ENCODE measurements around the gene PRADC1.

Gene PRADC1

GRCh38 chr2:73252238-73253027 lies 19.4 kb upstream of the PRADC1 start:
- Histone ChIP-seq H3K9me3 (ENCODE audit: control insufficient read depth in 1 of 2, low read length in 2 of 2) (no peaks in the 10 kb centered on the region), H3K9ac (ENCODE audit: low read depth in 1 of 2, low read length in 2 of 2) (no peak overlapping the region), H3K36me3 (ENCODE audit: control insufficient read depth in 1 of 2, insufficient read depth in 2 of 2, low read length in 2 of 2) (peaks cover 41 to 72% of the 10 kb centered on the region in 2 donors), H3K27me3 (ENCODE audit: control insufficient read depth in 1 of 2, insufficient read depth in 2 of 2, low read length in 2 of 2) (no peaks in the 10 kb centered on the region), H3K4me1 (ENCODE audit: control insufficient read depth in 1 of 2, insufficient read depth in 2 of 2, low read length in 2 of 2) (no peaks in the 10 kb centered on the region), H3K4me3 (ENCODE audit: low read depth in 1 of 2, low read length in 2 of 2) (no peak overlapping the region), H3K27ac (ENCODE audit: low read depth, low read length) (no peak overlapping the region)

- H3K9ac ChIP-seq (ENCODE audit: low read depth in 1 of 2, low read length in 2 of 2) = no peak overlapping the region
- no peaks in the 10 kb centered on the region for H3K27me3 ChIP-seq (ENCODE audit: control insufficient read depth in 1 of 2, insufficient read depth in 2 of 2, low read length in 2 of 2)
- no peak overlapping the region for H3K27ac ChIP-seq (ENCODE audit: low read depth, low read length)
- H3K4me1 ChIP-seq (ENCODE audit: control insufficient read depth in 1 of 2, insufficient read depth in 2 of 2, low read length in 2 of 2) = no peaks in the 10 kb centered on the region
- H3K4me3 ChIP-seq (ENCODE audit: low read depth in 1 of 2, low read length in 2 of 2) = no peak overlapping the region
- peaks cover 53 to 85% of the 10 kb centered on the region in 2 donors for H3K36me3 ChIP-seq (ENCODE audit: control insufficient read depth in 1 of 2, insufficient read depth in 2 of 2, low read length in 2 of 2)
- H3K9me3 ChIP-seq (ENCODE audit: control insufficient read depth in 1 of 2, low read length in 2 of 2) = no peaks in the 10 kb centered on the region
Observed at GRCh38 chr2:73250872-73251846, 18.1 kb upstream of the PRADC1 start.

GRCh38 chr2:73249636-73250035 lies 16.6 kb upstream of the PRADC1 start:
- Histone ChIP-seq H3K36me3 (ENCODE audit: control insufficient read depth in 1 of 2, insufficient read depth in 2 of 2, low read length in 2 of 2) (peaks cover 68 to 99% of the 10 kb centered on the region in 2 donors), H3K9ac (ENCODE audit: low read depth in 1 of 2, low read length in 2 of 2) (no peak overlapping the region), H3K4me1 (ENCODE audit: control insufficient read depth in 1 of 2, insufficient read depth in 2 of 2, low read length in 2 of 2) (no peaks in the 10 kb centered on the region), H3K27ac (ENCODE audit: low read depth, low read length) (no peak overlapping the region), H3K9me3 (ENCODE audit: control insufficient read depth in 1 of 2, low read length in 2 of 2) (no peaks in the 10 kb centered on the region), H3K4me3 (ENCODE audit: low read depth in 1 of 2, low read length in 2 of 2) (no peak overlapping the region), H3K27me3 (ENCODE audit: control insufficient read depth in 1 of 2, insufficient read depth in 2 of 2, low read length in 2 of 2) (no peaks in the 10 kb centered on the region)

GRCh38 chr2:73246850-73247249 lies 13.8 kb upstream of the PRADC1 start:
- H3K36me3 ChIP-seq (ENCODE audit: control insufficient read depth in 1 of 2, insufficient read depth in 2 of 2, low read length in 2 of 2) = peaks cover 77 to 96% of the 10 kb centered on the region in 2 donors

GRCh38 chr2:73244580-73244979 lies 11.5 kb upstream of the PRADC1 start:
- H3K4me1 ChIP-seq (ENCODE audit: control insufficient read depth in 1 of 2, insufficient read depth in 2 of 2, low read length in 2 of 2) = no peaks in the 10 kb centered on the region
- peaks cover 65 to 82% of the 10 kb centered on the region in 2 donors for H3K36me3 ChIP-seq (ENCODE audit: control insufficient read depth in 1 of 2, insufficient read depth in 2 of 2, low read length in 2 of 2)

More at GRCh38 chr2:73246850-73247249, 13.8 kb upstream of the PRADC1 start:
- no peak overlapping the region for H3K9ac ChIP-seq (ENCODE audit: low read depth in 1 of 2, low read length in 2 of 2)
- no peaks in the 10 kb centered on the region for H3K4me1 ChIP-seq (ENCODE audit: control insufficient read depth in 1 of 2, insufficient read depth in 2 of 2, low read length in 2 of 2)
- H3K27me3 ChIP-seq (ENCODE audit: control insufficient read depth in 1 of 2, insufficient read depth in 2 of 2, low read length in 2 of 2) = no peaks in the 10 kb centered on the region
- H3K4me3 ChIP-seq (ENCODE audit: low read depth in 1 of 2, low read length in 2 of 2) = no peak overlapping the region
- no peaks in the 10 kb centered on the region for H3K9me3 ChIP-seq (ENCODE audit: control insufficient read depth in 1 of 2, low read length in 2 of 2)
- H3K27ac ChIP-seq (ENCODE audit: low read depth, low read length) = no peak overlapping the region

GRCh38 chr2:73243884-73244570 lies 11.0 kb upstream of the PRADC1 start:
- H3K27ac ChIP-seq (ENCODE audit: low read depth, low read length) = no peak overlapping the region
- no peak overlapping the region for H3K9ac ChIP-seq (ENCODE audit: low read depth in 1 of 2, low read length in 2 of 2)
- no peaks in the 10 kb centered on the region for H3K4me1 ChIP-seq (ENCODE audit: control insufficient read depth in 1 of 2, insufficient read depth in 2 of 2, low read length in 2 of 2)
- H3K36me3 ChIP-seq (ENCODE audit: control insufficient read depth in 1 of 2, insufficient read depth in 2 of 2, low read length in 2 of 2) = peaks cover 63 to 82% of the 10 kb centered on the region in 2 donors
- no peaks in the 10 kb centered on the region for H3K9me3 ChIP-seq (ENCODE audit: control insufficient read depth in 1 of 2, low read length in 2 of 2)
- H3K4me3 ChIP-seq (ENCODE audit: low read depth in 1 of 2, low read length in 2 of 2) = no peak overlapping the region
- no peaks in the 10 kb centered on the region for H3K27me3 ChIP-seq (ENCODE audit: control insufficient read depth in 1 of 2, insufficient read depth in 2 of 2, low read length in 2 of 2)

More at GRCh38 chr2:73244580-73244979, 11.5 kb upstream of the PRADC1 start:
- H3K27me3 ChIP-seq (ENCODE audit: control insufficient read depth in 1 of 2, insufficient read depth in 2 of 2, low read length in 2 of 2) = no peaks in the 10 kb centered on the region
- no peak overlapping the region for H3K4me3 ChIP-seq (ENCODE audit: low read depth in 1 of 2, low read length in 2 of 2)
- no peaks in the 10 kb centered on the region for H3K9me3 ChIP-seq (ENCODE audit: control insufficient read depth in 1 of 2, low read length in 2 of 2)
- no peak overlapping the region for H3K9ac ChIP-seq (ENCODE audit: low read depth in 1 of 2, low read length in 2 of 2)
- H3K27ac ChIP-seq (ENCODE audit: low read depth, low read length) = no peak overlapping the region

- H3K27me3 ChIP-seq (ENCODE audit: control insufficient read depth in 1 of 2, insufficient read depth in 2 of 2, low read length in 2 of 2) = no peaks in the 10 kb centered on the region
- H3K9me3 ChIP-seq (ENCODE audit: control insufficient read depth in 1 of 2, low read length in 2 of 2) = no peaks in the 10 kb centered on the region
- H3K9ac ChIP-seq (ENCODE audit: low read depth in 1 of 2, low read length in 2 of 2) = no peak overlapping the region
- no peak overlapping the region for H3K4me3 ChIP-seq (ENCODE audit: low read depth in 1 of 2, low read length in 2 of 2)
- peaks cover 13 to 15% of the 10 kb centered on the region in 2 donors for H3K4me1 ChIP-seq (ENCODE audit: control insufficient read depth in 1 of 2, insufficient read depth in 2 of 2, low read length in 2 of 2)
- peaks cover 28 to 49% of the 10 kb centered on the region in 2 donors for H3K36me3 ChIP-seq (ENCODE audit: control insufficient read depth in 1 of 2, insufficient read depth in 2 of 2, low read length in 2 of 2)
- H3K27ac ChIP-seq (ENCODE audit: low read depth, low read length) = no peak overlapping the region
Observed at GRCh38 chr2:73239776-73240175, 6.7 kb upstream of the PRADC1 start.

GRCh38 chr2:73238976-73239375 lies 5.9 kb upstream of the PRADC1 start:
- Histone ChIP-seq H3K9ac (ENCODE audit: low read depth in 1 of 2, low read length in 2 of 2) (no peak overlapping the region), H3K27ac (ENCODE audit: low read depth, low read length) (no peak overlapping the region), H3K27me3 (ENCODE audit: control insufficient read depth in 1 of 2, insufficient read depth in 2 of 2, low read length in 2 of 2) (no peaks in the 10 kb centered on the region), H3K4me3 (ENCODE audit: low read depth in 1 of 2, low read length in 2 of 2) (no peak overlapping the region), H3K9me3 (ENCODE audit: control insufficient read depth in 1 of 2, low read length in 2 of 2) (no peaks in the 10 kb centered on the region), H3K4me1 (ENCODE audit: control insufficient read depth in 1 of 2, insufficient read depth in 2 of 2, low read length in 2 of 2) (peaks cover 14 to 18% of the 10 kb centered on the region in 2 donors), H3K36me3 (ENCODE audit: control insufficient read depth in 1 of 2, insufficient read depth in 2 of 2, low read length in 2 of 2) (peaks cover 20 to 41% of the 10 kb centered on the region in 2 donors)

GRCh38 chr2:73238149-73238548 lies 5.1 kb upstream of the PRADC1 start:
- Histone ChIP-seq H3K9ac (ENCODE audit: low read depth in 1 of 2, low read length in 2 of 2) (no peak overlapping the region), H3K4me1 (ENCODE audit: control insufficient read depth in 1 of 2, insufficient read depth in 2 of 2, low read length in 2 of 2) (peaks cover 14 to 25% of the 10 kb centered on the region in 2 donors), H3K36me3 (ENCODE audit: control insufficient read depth in 1 of 2, insufficient read depth in 2 of 2, low read length in 2 of 2) (peaks cover 18 to 33% of the 10 kb centered on the region in 2 donors), H3K4me3 (ENCODE audit: low read depth in 1 of 2, low read length in 2 of 2) (no peak overlapping the region), H3K9me3 (ENCODE audit: control insufficient read depth in 1 of 2, low read length in 2 of 2) (no peaks in the 10 kb centered on the region), H3K27ac (ENCODE audit: low read depth, low read length) (no peak overlapping the region), H3K27me3 (ENCODE audit: control insufficient read depth in 1 of 2, insufficient read depth in 2 of 2, low read length in 2 of 2) (no peaks in the 10 kb centered on the region)

Data from duodenal mucosa (tissue), 2 donors.